A549 (cell line): ENCODE measurements around the gene ALG11.

Experiments used
- CEBPB ChIP-seq, 2 experiments: fragments of >200 bp in 1 of 2; sonication (Bioruptor Twin) in 1 of 2; formaldehyde crosslinking in 1 of 2; IDR thresholded peaks; 2 replicates each; pipeline ENCODE4 v1.6.1; 2012 to 2016
- CHD2 ChIP-seq: fragments of 150-350 bp; IDR thresholded peaks from 2 replicates; pipeline ENCODE4 v1.6.1; 2014; ENCODE audit warnings: low read length; ENCODE audit not compliant: partially characterized antibody
- EP300 ChIP-seq, 2 experiments: fragments of >200 bp; sonication (Bioruptor Twin); formaldehyde crosslinking; IDR thresholded peaks; 2 replicates in 1 of 2; 3 replicates in 1 of 2; pipeline ENCODE4 v1.6.1; 2016 to 2017
- PHF8 ChIP-seq: fragments of 200-600 bp; sonication (generic); IDR thresholded peaks from 2 replicates; pipeline ENCODE4 v1.6.1; 2016; ENCODE audit warnings: low read depth, mild to moderate bottlenecking, antibody characterized with exemption, moderate library complexity, borderline replicate concordance
- TF ChIP-seq, protein P1 (sequence below): fragments of >200 bp; sonication (Bioruptor Twin); formaldehyde crosslinking; IDR thresholded peaks from 3 replicates; pipeline ENCODE4 v1.5.1; 2016
- TF ChIP-seq, protein P2 (sequence below): fragments of >200 bp; sonication (Bioruptor Twin); formaldehyde crosslinking; IDR thresholded peaks from 3 replicates; pipeline ENCODE4 v1.6.1; 2016
- TF ChIP-seq, protein P3 (sequence below): fragments of 450-650 bp; IDR thresholded peaks from 2 replicates; pipeline ENCODE4 v1.6.1; 2014; ENCODE audit warnings: antibody characterized with exemption

DNA sequence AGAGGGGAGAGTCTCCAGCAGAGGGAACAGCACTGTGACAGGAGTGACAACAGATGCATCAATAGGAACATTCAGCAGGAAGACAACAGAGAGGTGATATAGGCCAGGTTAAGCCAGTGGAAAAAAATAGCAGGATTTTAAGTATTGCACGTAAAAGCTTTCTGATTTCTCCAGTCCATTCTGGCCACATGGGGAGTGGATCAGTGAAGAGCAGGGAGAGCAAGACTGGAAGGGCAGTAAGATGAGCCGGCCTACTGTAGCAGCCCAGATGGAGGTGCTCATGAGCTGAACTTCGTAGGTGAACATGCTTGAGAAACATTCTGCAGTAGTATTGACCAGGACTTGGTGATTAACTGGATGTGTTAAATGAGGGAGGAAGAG lies 14.0 kb downstream of the ALG11 start:
- TF ChIP-seq, protein P1, sequence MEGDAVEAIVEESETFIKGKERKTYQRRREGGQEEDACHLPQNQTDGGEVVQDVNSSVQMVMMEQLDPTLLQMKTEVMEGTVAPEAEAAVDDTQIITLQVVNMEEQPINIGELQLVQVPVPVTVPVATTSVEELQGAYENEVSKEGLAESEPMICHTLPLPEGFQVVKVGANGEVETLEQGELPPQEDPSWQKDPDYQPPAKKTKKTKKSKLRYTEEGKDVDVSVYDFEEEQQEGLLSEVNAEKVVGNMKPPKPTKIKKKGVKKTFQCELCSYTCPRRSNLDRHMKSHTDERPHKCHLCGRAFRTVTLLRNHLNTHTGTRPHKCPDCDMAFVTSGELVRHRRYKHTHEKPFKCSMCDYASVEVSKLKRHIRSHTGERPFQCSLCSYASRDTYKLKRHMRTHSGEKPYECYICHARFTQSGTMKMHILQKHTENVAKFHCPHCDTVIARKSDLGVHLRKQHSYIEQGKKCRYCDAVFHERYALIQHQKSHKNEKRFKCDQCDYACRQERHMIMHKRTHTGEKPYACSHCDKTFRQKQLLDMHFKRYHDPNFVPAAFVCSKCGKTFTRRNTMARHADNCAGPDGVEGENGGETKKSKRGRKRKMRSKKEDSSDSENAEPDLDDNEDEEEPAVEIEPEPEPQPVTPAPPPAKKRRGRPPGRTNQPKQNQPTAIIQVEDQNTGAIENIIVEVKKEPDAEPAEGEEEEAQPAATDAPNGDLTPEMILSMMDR: no peak
- no peak for TF ChIP-seq CHD2
- TF ChIP-seq EP300 (IDR thresholded peaks at IDR 0.05): no peak
- TF ChIP-seq, protein P2, sequence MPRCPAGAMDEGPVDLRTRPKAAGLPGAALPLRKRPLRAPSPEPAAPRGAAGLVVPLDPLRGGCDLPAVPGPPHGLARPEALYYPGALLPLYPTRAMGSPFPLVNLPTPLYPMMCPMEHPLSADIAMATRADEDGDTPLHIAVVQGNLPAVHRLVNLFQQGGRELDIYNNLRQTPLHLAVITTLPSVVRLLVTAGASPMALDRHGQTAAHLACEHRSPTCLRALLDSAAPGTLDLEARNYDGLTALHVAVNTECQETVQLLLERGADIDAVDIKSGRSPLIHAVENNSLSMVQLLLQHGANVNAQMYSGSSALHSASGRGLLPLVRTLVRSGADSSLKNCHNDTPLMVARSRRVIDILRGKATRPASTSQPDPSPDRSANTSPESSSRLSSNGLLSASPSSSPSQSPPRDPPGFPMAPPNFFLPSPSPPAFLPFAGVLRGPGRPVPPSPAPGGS: no peak
- TF ChIP-seq, protein P3, sequence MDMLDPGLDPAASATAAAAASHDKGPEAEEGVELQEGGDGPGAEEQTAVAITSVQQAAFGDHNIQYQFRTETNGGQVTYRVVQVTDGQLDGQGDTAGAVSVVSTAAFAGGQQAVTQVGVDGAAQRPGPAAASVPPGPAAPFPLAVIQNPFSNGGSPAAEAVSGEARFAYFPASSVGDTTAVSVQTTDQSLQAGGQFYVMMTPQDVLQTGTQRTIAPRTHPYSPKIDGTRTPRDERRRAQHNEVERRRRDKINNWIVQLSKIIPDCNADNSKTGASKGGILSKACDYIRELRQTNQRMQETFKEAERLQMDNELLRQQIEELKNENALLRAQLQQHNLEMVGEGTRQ: no peak
- no peak for TF ChIP-seq PHF8
- no peak for TF ChIP-seq CEBPB (IDR thresholded peaks at IDR 0.05)
